ENCODE data around the gene MORC3.

- TF ChIP-seq CTCF (IDR thresholded peaks at IDR 0.05) (no peak), POLR2A (IDR thresholded peaks at IDR 0.05) (no peak)
These were observed 64.9 kb downstream of the MORC3 start for GRCh38 chr21:36384885-36385232.
